HuH-7 (cell line): ENCODE data around the gene LRRC23.
A peak's percentile ranks its signal among the peaks of the same experiment; 100 is the strongest.
"Not testable (repeated sequence)": the region's sequence is repeated elsewhere in the genome, so short reads cannot be mapped to it uniquely, and the experiment has no call there.

Experiments used
- DNase-seq: peaks from one replicate; pipeline ENCODE4 v3.0.0; 2011; ENCODE audit warnings: low spot score

LRRC23 gene

GRCh38 chr12:6905414-6906040, 905 bp downstream of the LRRC23 start:
- DNase-seq = no peak

GRCh38 chr12:6908141-6908540, 3.5 kb downstream of the LRRC23 start:
- not testable (repeated sequence) for DNase-seq

GRCh38 chr12:6909421-6910145, 5.0 kb downstream of the LRRC23 start:
- no peak for DNase-seq

- no peak for DNase-seq
These were observed 7.7 kb downstream of the LRRC23 start for GRCh38 chr12:6912164-6912935.

- DNase-seq = no peak
These were observed 9.8 kb downstream of the LRRC23 start, which contains the start of gene ENO2 for GRCh38 chr12:6914246-6914946. ENO2 (plus strand) TSS chr12:6914580; CDS start chr12:6915833, 1,253 bp downstream.

- DNase-seq = no peak
These were observed 10.5 kb downstream of the LRRC23 start for GRCh38 chr12:6914947-6915788.

GRCh38 chr12:6915789-6916285, 11.2 kb downstream of the LRRC23 start:
- DNase-seq = no peak

- DNase-seq = no peak
These were observed 12.0 kb downstream of the LRRC23 start for GRCh38 chr12:6916426-6917200.

GRCh38 chr12:6917491-6918231, 13.0 kb downstream of the LRRC23 start:
- DNase-seq = no peak

GRCh38 chr12:6919588-6919987, 15.0 kb downstream of the LRRC23 start:
- no peak for DNase-seq

GRCh38 chr12:6921539-6921938, 16.9 kb downstream of the LRRC23 start:
- no peak for DNase-seq

- no peak for DNase-seq
These were observed 17.6 kb downstream of the LRRC23 start for GRCh38 chr12:6921996-6922946.

- no peak for DNase-seq
These were observed 18.5 kb downstream of the LRRC23 start for GRCh38 chr12:6923003-6923732.

GRCh38 chr12:6923851-6924250, 19.2 kb downstream of the LRRC23 start:
- no peak for DNase-seq

GRCh38 chr12:6925239-6925539, 20.6 kb downstream of the LRRC23 start:
- no peak for DNase-seq

- no peak for DNase-seq
These were observed 21.1 kb downstream of the LRRC23 start for GRCh38 chr12:6925540-6926279.

- DNase-seq = peak; percentile 75
These were observed 22.9 kb downstream of the LRRC23 start, which contains the start of gene ATN1 for GRCh38 chr12:6927379-6928021. ATN1 (plus strand) TSS chr12:6927959; CDS start chr12:6934002, 6,043 bp downstream.
